Upper lobe of right lung (tissue), 1 donor: ENCODE results near the gene DLG2. TPM values are rescaled to one million over a fixed set of nuclear protein-coding genes. Genes with fewer than 3 reads are reported as not detected.

ENCODE experiments used
- ATAC-seq: fragments of 200-7000 bp; cut with Tn5 transposase; one replicate; pipeline ENCODE4 v1.9.1; 2020; ENCODE audit warnings: mild to moderate bottlenecking, moderate library complexity
- DNase-seq: peaks from one replicate; pipeline ENCODE4 v3.0.0-alpha.2; 2020
- H3K27ac ChIP-seq: fragments of 200-600 bp; one replicate; pipeline ENCODE4 v1.8.0; 2022
- H3K27me3 ChIP-seq: fragments of 200-600 bp; one replicate; pipeline ENCODE4 v1.8.0; 2022; ENCODE audit warnings: mild to moderate bottlenecking
- H3K36me3 ChIP-seq: fragments of 200-600 bp; one replicate; pipeline ENCODE4 v1.8.0; 2022
- H3K4me1 ChIP-seq: fragments of 200-600 bp; one replicate; pipeline ENCODE4 v1.8.0; 2022
- H3K4me3 ChIP-seq: fragments of 200-600 bp; one replicate; pipeline ENCODE4 v1.8.0; 2022; ENCODE audit warnings: mild to moderate bottlenecking
- H3K9me3 ChIP-seq: fragments of 200-600 bp; one replicate; pipeline ENCODE4 v1.8.0; 2022
- CTCF ChIP-seq: fragments of 200-600 bp; IDR thresholded peaks from one replicate; pipeline ENCODE4 v1.8.0; 2022; ENCODE audit warnings: antibody characterized with exemption
- intact Hi-C: fragments of 100-400 bp; cut with DNase I; formaldehyde crosslinking; loops from one replicate; pipeline ENCODE4 v1.11.0; 2022
- total RNA-seq: library from RNA; stranded (reverse); fragmentation: NEBNext Ultra II Directional; extraction: Animal tissue kit (Norgen Biotek cat#: 25700); gene quantifications from one replicate; pipeline ENCODE4 v1.2.1, GENCODE V29; 2021
- donor health status: DM: no; HTN: yes; CAD: no; lungs with severe emphysema.

Gene DLG2
- total RNA-seq, 1 donor from 2014 or later = 9.7 TPM

- H3K9me3 ChIP-seq = no peaks in the 10 kb centered on the region
- ATAC-seq = no peak
- H3K27ac ChIP-seq = no peak overlapping the region
- H3K27me3 ChIP-seq = no peaks in the 10 kb centered on the region
- intact Hi-C loops = no loop called here
- no peak for TF ChIP-seq CTCF
- no peak overlapping the region for H3K4me3 ChIP-seq
- no peak for DNase-seq
- H3K4me1 ChIP-seq = no peaks in the 10 kb centered on the region
- H3K36me3 ChIP-seq = no peaks in the 10 kb centered on the region
Measured at GRCh38 chr11:83459798-83460197, 2167.3 kb downstream of the DLG2 start.

GRCh38 chr11:83456566-83456965 is 2170.6 kb downstream of the DLG2 start:
- no peak for DNase-seq
- H3K4me1 ChIP-seq = no peaks in the 10 kb centered on the region
- H3K27ac ChIP-seq = no peak overlapping the region
- TF ChIP-seq CTCF = no peak
- no peak for ATAC-seq
- no peaks in the 10 kb centered on the region for H3K27me3 ChIP-seq
- no peaks in the 10 kb centered on the region for H3K36me3 ChIP-seq
- intact Hi-C loops = no loop called here
- H3K4me3 ChIP-seq = no peak overlapping the region
- H3K9me3 ChIP-seq = no peaks in the 10 kb centered on the region

- no peak for DNase-seq
- no peaks in the 10 kb centered on the region for H3K36me3 ChIP-seq
- no peaks in the 10 kb centered on the region for H3K4me1 ChIP-seq
- no peaks in the 10 kb centered on the region for H3K27me3 ChIP-seq
- intact Hi-C loops = no loop called here
- no peak for TF ChIP-seq CTCF
- H3K27ac ChIP-seq = no peak overlapping the region
- no peaks in the 10 kb centered on the region for H3K9me3 ChIP-seq
- ATAC-seq = no peak
- no peak overlapping the region for H3K4me3 ChIP-seq
Measured at GRCh38 chr11:83456075-83456474, 2171.1 kb downstream of the DLG2 start.

- DNase-seq (no peak), ATAC-seq (no peak)
- Histone ChIP-seq H3K4me3 (no peak overlapping the region), H3K27me3 (no peaks in the 10 kb centered on the region), H3K27ac (no peak overlapping the region), H3K9me3 (no peaks in the 10 kb centered on the region), H3K4me1 (no peaks in the 10 kb centered on the region), H3K36me3 (no peaks in the 10 kb centered on the region)
- intact Hi-C loops = no loop called here
- no peak for TF ChIP-seq CTCF
Measured at GRCh38 chr11:83455356-83455755, 2171.8 kb downstream of the DLG2 start.

- DNase-seq = no peak
- intact Hi-C loops = no loop called here
- no peak for ATAC-seq
- TF ChIP-seq CTCF = no peak
- H3K9me3 ChIP-seq = no peaks in the 10 kb centered on the region
- H3K4me1 ChIP-seq = no peaks in the 10 kb centered on the region
- H3K4me3 ChIP-seq = no peak overlapping the region
- no peaks in the 10 kb centered on the region for H3K36me3 ChIP-seq
- H3K27ac ChIP-seq = no peak overlapping the region
- no peaks in the 10 kb centered on the region for H3K27me3 ChIP-seq
Measured at GRCh38 chr11:83454674-83455073, 2172.5 kb downstream of the DLG2 start.

GRCh38 chr11:83449338-83449913 is 2177.7 kb downstream of the DLG2 start:
- intact Hi-C loops = no loop called here
- Histone ChIP-seq H3K4me3 (no peak overlapping the region), H3K4me1 (no peaks in the 10 kb centered on the region), H3K27ac (no peak overlapping the region), H3K27me3 (no peaks in the 10 kb centered on the region), H3K9me3 (no peaks in the 10 kb centered on the region), H3K36me3 (no peaks in the 10 kb centered on the region)
- DNase-seq (no peak), ATAC-seq (no peak)
- TF ChIP-seq CTCF = no peak
